Urothelium cell line (cell line): ENCODE results near the gene THAP11.

Experiments used
- DNase-seq: peaks from one replicate; pipeline ENCODE4 v3.0.0; 2011; ENCODE audit warnings: low spot score, mixed read lengths
- FAIRE-seq: peaks from 2 replicates; lab custom pipeline; 2011; peaks lifted over from hg19 to GRCh38; lab: Jason Lieb, UNC

THAP11 gene

DNA sequence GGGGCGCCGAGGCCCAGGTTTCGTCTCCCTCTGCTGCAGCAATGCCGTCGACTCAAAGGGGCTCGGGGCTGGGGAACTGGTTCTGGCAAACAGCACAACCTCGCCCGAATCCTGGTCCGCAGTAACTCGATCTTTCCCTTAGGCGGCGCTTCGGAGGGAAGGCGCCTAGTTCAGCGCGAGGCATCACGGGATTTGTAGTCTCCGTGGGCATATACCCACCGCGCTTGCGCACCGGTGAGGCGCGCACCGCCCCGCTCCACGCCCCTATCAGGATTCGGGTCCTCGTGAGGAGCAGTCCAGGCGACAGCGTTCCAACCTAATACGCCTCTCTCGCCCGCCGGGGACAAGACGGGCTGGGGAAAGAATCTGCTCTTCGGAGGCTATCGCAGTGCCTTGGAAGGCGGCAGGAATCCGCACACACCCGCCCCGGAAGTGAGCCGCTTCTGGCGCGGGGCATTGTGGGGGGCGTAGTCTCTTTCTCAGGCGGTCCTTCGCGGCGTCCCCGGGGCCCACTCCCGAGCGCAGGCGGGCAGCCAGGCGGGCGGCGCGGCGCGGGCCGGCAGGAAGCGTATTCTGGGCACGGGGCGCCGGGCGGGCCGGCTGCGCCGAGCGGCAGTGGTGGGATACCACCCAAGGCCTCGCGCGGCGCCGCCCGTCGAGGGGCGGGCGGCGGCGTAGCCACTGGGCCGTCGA, at the start of gene THAP11:
Gene THAP11, plus strand, starts transcription at position 505 of the 693 bp plus-strand sequence. CDS start 235 bp downstream, outside the sequence.
- DNase-seq (peak; percentile 94), FAIRE-seq (no peak)

DNA sequence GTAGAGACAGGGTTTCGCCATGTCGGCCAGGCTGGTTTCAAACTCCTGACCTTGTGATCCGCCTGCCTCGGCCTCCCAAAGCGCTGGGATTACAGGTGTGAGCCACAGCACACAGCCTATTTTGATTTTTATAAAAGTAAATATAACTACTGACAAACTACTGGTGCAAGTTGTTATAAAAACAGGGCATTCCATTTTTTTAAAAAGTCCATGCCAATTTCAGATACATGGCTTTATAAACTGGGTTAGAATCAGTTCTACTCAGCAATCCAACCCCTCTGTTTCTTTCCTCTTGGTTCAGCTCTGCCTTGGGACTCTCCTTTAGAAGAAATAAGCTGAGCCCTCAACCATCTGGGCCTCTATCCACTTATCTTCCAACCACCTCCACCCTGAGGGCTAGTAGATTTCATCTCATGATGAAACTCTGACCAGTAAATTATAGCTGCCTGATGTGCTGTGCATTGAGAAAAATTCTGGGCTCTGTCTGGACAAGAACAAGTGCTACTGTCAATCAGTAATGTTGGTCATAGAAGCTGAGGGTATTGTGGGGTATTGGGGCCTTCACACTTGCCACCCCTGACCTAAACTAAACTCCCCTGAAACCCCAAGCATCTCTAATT, 45.9 kb upstream of the THAP11 start:
- FAIRE-seq (no peak), DNase-seq (no peak)

- DNase-seq (no peak), FAIRE-seq (no peak)
These were observed 41.7 kb upstream of the THAP11 start for GRCh38 chr16:67800338-67800926.

GRCh38 chr16:67801241-67801640, 40.9 kb upstream of the THAP11 start:
- DNase-seq (no peak), FAIRE-seq (no peak)

GRCh38 chr16:67801883-67802282, 40.2 kb upstream of the THAP11 start:
- DNase-seq, result no peak

GRCh38 chr16:67803894-67804293, 38.2 kb upstream of the THAP11 start:
- no peak for DNase-seq
- FAIRE-seq, result no peak

More at GRCh38 chr16:67801883-67802282, 40.2 kb upstream of the THAP11 start:
- no peak for FAIRE-seq

- no peak for DNase-seq
- FAIRE-seq, result no peak
These were observed 37.1 kb upstream of the THAP11 start for GRCh38 chr16:67804853-67805542.

DNA sequence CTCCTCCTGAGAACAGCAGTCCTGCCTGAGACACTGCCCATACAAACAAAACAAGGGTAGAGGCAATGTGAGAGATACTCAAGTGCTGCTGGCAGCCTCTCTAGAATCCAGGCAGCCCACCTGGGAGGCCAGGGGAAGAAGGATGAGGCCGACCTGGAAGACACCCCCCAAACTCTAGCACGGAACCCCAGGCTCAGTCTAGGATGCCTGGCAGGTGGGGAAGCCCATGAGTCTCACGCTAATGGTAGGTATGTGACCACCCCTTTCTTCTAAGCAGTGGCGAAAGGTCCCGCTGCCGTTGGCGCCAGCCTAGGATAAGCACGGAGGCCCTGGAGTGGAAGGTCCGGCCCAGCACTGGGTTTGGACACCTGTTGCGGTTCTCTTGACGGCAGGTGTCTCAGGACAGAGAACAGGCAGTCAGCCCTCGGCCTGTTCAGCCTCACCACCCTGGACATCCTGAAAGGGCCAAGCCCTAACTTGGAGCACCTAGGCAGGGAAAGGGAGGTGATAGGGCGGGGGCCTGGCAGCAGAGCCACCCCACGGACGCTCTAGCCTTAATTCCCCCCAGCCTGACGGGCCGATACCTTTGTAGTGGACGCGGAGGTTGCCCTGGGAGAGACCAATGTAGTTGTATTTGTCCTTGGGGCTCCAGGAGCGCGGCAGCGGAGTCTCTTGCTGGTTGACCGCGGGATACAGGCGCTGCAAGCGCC, 36.2 kb upstream of the THAP11 start:
- no peak for FAIRE-seq
- no peak for DNase-seq

DNA sequence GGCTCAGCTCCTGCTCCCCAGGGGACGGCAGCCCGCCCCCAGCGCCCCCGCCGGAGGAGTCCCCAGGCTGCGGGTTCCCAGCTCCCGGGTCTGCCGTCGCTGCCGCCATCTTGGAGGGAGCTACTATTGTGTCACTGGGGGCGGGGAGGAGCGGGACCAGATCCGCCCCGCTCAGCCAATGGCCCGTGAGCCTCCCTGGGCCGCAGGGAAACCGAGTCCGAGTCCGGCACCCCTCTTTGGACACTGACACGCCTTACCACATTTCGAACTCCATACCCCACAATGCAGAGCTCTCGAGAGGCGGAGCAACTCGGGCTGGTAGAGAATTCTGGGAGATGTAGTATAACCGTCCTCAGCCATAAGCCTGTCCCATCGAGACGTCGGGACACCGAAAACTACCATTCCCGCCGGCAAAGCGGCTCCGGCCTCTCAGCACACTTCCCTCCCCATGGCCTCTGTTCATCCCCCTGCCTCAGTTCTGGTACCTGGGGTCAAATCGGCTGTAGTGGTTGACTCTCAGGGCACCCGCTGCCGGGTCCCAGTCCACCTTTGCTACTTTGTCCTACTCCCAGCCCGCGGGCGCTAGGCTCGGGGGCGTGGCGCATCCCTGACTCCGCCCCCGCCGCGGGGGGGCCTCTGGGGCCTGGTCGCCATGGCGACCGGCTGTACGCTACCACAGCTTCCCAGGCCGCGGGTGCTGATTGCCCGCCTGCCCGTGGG, 35.5 kb upstream of the THAP11 start, which contains the start of the genes RANBP10 and TSNAXIP1:
Gene RANBP10, minus strand, starts transcription at position 133 of the 720 bp plus-strand sequence. Its CDS starts 24 bp downstream, at position 109.
Gene TSNAXIP1, plus strand, starts transcription at position 462 of the 720 bp plus-strand sequence. CDS start 261 bp downstream, outside the sequence.
- DNase-seq (peak; percentile 97), FAIRE-seq (peak; percentile 74)

DNA sequence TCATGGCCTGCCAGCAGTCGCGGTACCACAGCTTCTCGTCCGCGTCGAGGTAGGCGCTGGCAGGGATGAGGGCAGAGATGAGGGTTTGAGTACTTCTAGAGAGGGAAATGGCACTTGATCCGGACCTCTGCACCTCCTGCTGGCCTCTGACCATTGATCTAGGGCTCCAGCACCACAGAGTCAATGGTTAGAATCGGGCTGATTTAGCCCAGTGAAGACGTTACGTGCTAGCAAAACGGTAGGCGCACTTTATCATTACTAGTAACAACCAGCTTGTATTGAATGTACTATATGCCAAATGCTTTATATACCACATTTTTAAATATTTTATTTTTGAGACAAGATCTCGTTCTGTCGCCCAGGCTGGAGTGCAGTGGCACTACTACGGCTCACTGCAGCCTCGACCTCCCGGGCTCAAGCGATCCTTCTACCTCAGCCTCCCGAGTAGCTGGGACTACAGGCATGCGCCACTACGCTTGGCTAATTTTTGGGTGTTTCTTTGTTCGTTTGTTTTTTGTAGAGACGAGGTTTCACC, 34.9 kb upstream of the THAP11 start:
- no peak for FAIRE-seq
- DNase-seq, result no peak

GRCh38 chr16:67811899-67812298, 30.2 kb upstream of the THAP11 start:
- DNase-seq, result no peak
- FAIRE-seq, result no peak

- no peak for FAIRE-seq
- no peak for DNase-seq
These were observed 27.6 kb upstream of the THAP11 start for GRCh38 chr16:67814567-67814966.

- no peak for FAIRE-seq
- DNase-seq, result no peak
These were observed 21.4 kb upstream of the THAP11 start for GRCh38 chr16:67820608-67821259.

DNA sequence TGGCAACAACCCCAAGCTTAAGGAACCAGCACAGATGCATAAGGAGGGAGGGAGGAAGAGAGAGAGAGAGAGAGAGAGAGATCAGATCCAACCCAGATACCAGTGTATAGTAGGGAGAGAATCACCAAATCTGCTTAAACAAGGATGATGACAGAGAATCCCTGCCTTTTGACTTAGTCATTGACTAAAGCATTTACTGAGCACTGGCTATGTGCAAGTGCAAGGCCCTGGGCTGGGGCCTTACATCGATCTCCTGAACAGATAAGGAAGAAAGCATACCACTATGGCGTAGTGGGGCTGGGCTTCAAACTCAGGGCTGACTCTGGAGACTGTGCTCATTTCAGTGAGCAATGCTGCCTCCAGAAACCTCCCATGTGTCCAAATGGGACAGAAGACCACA, 19.6 kb upstream of the THAP11 start:
- no peak for DNase-seq
- FAIRE-seq, result no peak

- FAIRE-seq, result no peak
These were observed 17.0 kb upstream of the THAP11 start for GRCh38 chr16:67825119-67825518.

DNA sequence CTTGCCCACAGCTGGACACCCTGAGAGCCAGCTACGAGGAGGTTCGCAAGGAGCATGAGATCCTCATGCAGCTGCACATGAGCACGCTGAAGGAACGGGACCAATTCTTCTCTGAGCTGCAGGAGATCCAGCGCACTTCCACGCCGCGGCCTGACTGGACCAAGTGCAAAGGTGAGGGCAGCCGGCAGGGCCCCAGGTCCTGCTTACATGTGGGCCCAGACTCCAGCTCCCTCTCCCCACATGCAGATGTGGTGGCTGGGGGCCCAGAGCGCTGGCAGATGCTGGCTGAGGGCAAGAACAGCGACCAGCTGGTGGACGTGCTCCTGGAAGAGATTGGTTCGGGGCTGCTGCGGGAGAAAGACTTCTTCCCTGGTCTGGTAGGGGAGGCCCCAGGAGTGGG, 16.2 kb upstream of the THAP11 start:
- FAIRE-seq (no peak), DNase-seq (no peak)

More at GRCh38 chr16:67825119-67825518, 17.0 kb upstream of the THAP11 start:
- no peak for DNase-seq

DNA sequence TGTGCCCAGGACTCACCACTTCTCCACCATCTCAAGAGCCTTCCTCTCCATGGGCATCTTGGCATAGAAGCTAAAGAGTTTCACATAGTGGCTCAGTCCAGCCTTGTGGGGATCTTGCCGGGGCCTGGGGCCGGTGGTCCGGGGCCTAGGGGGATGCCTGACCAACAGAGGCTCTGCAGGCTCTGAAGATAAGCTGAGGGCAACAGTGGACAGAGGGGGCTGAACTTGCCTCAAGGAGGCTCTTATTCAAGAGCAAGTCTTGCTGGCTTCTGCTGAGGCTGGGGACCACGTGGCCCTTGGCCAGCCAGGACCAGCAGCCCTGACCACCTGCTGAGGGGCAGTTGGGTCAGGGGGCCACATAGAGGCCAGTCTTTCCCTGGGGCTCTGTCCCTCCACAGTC, 13.5 kb upstream of the THAP11 start:
- FAIRE-seq, result no peak
- DNase-seq, result no peak

DNA sequence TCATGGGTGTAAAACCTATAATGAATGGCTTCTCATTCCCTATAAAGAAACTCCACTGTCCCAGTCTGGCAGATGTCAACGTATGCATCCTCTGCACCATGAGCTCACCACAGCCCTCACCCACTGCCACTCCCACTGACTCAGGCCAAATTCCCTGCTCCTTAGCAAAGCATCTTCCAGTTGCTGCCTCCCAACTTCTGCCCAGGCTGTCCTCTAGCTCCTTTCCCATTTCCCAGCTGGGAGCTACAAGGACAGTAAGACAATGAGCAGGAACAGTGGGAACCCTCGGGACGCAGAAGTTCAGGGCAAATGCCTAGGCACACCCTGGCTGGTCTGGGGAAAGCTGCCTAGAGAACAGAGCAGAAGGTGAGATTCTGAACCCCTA, 9.1 kb upstream of the THAP11 start:
- DNase-seq (peak; percentile 41), FAIRE-seq (no peak)
